Uterus (tissue), 2 donors: ENCODE results near the gene DMRT3.

Source experiments
- POLR2A ChIP-seq, 2 donors: fragments of 450-650 bp; IDR thresholded peaks; one replicate each; pipeline ENCODE4 v1.6.1; 2016; ENCODE audit warnings: antibody characterized with exemption in 2 of 2, mild to moderate bottlenecking in 1 of 2, moderate library complexity in 1 of 2
- TF ChIP-seq, protein P1 (sequence below), 4 experiments: fragments of 200-600 bp in 2 of 4; fragments of 450-650 bp in 2 of 4; sonication (generic) in 2 of 4; IDR thresholded peaks; one replicate each; pipeline ENCODE4 v1.5.1; 2016 to 2019; ENCODE audit warnings: antibody characterized with exemption in 4 of 4, mild to moderate bottlenecking in 2 of 4, moderate library complexity in 1 of 4

DNA sequence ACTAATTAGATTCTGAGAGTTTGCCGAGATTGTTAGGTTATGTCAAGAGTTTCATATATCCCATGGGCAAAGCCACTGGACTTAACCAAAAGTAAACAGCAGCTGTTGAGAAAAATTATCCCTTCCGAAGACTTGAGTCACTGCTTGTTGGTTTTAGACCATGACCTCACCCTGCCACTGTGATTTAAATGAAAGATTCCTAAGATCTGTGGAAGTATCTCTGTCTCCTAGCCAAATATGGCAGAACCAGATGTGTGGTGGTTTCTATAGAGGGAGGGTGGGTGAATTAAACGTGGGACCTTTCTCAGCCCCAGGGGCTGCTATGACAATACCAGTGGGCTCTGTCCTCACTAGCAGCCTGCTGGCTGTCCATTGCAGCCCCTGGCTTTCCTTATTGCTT is 19.3 kb downstream of the DMRT3 start:
- TF ChIP-seq, protein P1, sequence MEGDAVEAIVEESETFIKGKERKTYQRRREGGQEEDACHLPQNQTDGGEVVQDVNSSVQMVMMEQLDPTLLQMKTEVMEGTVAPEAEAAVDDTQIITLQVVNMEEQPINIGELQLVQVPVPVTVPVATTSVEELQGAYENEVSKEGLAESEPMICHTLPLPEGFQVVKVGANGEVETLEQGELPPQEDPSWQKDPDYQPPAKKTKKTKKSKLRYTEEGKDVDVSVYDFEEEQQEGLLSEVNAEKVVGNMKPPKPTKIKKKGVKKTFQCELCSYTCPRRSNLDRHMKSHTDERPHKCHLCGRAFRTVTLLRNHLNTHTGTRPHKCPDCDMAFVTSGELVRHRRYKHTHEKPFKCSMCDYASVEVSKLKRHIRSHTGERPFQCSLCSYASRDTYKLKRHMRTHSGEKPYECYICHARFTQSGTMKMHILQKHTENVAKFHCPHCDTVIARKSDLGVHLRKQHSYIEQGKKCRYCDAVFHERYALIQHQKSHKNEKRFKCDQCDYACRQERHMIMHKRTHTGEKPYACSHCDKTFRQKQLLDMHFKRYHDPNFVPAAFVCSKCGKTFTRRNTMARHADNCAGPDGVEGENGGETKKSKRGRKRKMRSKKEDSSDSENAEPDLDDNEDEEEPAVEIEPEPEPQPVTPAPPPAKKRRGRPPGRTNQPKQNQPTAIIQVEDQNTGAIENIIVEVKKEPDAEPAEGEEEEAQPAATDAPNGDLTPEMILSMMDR (IDR thresholded peaks at IDR 0.05) = no peak
- no peak for TF ChIP-seq POLR2A (IDR thresholded peaks at IDR 0.05)
